ENCODE data around the gene DHRS7B. TPM values are rescaled to one million over a fixed set of nuclear protein-coding genes. Genes with fewer than 3 reads are reported as not detected.

Gene DHRS7B
- total RNA-seq, 4 donors from 2014 or later: 24.3 to 35.1 (median 33.7) TPM

DNA sequence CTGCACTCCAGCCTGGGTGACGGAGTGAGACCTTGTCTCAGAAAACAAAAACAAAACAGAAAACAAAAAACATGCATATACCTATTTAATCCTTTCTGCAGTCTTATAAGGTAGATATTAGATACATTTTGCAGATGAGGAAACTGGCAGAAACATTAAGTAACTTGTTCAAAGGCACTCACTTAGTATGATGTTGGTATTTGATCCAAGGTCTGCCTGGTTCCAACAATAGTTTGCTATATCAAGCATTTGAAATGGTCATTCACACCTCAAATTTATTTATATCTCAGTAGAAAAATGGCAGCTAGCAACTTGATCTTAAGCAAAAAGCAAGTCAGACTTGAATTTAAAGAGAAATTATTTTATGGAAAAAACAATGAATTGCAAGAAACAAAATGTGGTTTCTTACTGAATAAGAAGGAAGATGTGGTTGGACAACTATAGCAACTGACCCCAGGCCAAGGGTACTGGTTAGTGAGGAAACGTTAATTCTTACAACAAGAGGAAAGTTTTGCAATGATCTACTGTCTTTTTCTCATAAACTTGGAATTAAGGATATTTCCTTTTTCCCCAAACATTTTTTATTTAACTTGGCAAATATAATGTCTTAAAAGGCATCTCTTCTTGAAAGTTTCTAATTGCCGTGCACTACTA is 19.7 kb downstream of the DHRS7B start:
- TF ChIP-seq EP300 (IDR thresholded peaks at IDR 0.05) (no peak), POLR2A (IDR thresholded peaks at IDR 0.05) (no peak)
- TF ChIP-seq, protein P1, sequence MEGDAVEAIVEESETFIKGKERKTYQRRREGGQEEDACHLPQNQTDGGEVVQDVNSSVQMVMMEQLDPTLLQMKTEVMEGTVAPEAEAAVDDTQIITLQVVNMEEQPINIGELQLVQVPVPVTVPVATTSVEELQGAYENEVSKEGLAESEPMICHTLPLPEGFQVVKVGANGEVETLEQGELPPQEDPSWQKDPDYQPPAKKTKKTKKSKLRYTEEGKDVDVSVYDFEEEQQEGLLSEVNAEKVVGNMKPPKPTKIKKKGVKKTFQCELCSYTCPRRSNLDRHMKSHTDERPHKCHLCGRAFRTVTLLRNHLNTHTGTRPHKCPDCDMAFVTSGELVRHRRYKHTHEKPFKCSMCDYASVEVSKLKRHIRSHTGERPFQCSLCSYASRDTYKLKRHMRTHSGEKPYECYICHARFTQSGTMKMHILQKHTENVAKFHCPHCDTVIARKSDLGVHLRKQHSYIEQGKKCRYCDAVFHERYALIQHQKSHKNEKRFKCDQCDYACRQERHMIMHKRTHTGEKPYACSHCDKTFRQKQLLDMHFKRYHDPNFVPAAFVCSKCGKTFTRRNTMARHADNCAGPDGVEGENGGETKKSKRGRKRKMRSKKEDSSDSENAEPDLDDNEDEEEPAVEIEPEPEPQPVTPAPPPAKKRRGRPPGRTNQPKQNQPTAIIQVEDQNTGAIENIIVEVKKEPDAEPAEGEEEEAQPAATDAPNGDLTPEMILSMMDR (IDR thresholded peaks at IDR 0.05): no peak
- 68 to 75% methylated on average over 3 of the region's 3 CpGs for WGBS, 2 donors
- H3K9me3 ChIP-seq: peaks cover 0 to 7% (median 0%) of the 10 kb centered on the region in 4 donors
- no peak for DNase-seq (ENCODE audit: low spot score in 2 of 2)
- no peak overlapping the region for H3K4me3 ChIP-seq
- H3K27ac ChIP-seq: no peak overlapping the region
- H3K4me1 ChIP-seq: no peaks in the 10 kb centered on the region
- no peaks in the 10 kb centered on the region for H3K27me3 ChIP-seq
- H3K36me3 ChIP-seq: peaks cover 0 to 20% (median 0%) of the 10 kb centered on the region in 3 donors

GRCh38 chr17:21149621-21150020 is 22.9 kb downstream of the DHRS7B start:
- no peaks in the 10 kb centered on the region for H3K27me3 ChIP-seq
- H3K27ac ChIP-seq: no peak overlapping the region
- WGBS, 2 donors: 78% methylated on average over 1 of the region's 1 CpG
- H3K36me3 ChIP-seq: peaks cover 0 to 10% (median 0%) of the 10 kb centered on the region in 3 donors
- DNase-seq (ENCODE audit: low spot score in 2 of 2): no peak
- H3K9me3 ChIP-seq: peaks cover 0 to 7% (median 0%) of the 10 kb centered on the region in 4 donors
- H3K4me1 ChIP-seq: no peaks in the 10 kb centered on the region
- TF ChIP-seq, protein P1 (IDR thresholded peaks at IDR 0.05): no peak
- TF ChIP-seq POLR2A (IDR thresholded peaks at IDR 0.05): no peak
- no peak for TF ChIP-seq EP300 (IDR thresholded peaks at IDR 0.05)
- H3K4me3 ChIP-seq: no peak overlapping the region

GRCh38 chr17:21152731-21153130 is 26.0 kb downstream of the DHRS7B start:
- WGBS, 2 donors: 83 to 86% methylated on average over 1 of the region's 1 CpG
- H3K36me3 ChIP-seq: peaks cover 0 to 2% (median 0%) of the 10 kb centered on the region in 3 donors
- H3K27me3 ChIP-seq: no peaks in the 10 kb centered on the region
- TF ChIP-seq EP300 (IDR thresholded peaks at IDR 0.05) (no peak), POLR2A (IDR thresholded peaks at IDR 0.05) (no peak)
- TF ChIP-seq, protein P1 (IDR thresholded peaks at IDR 0.05): no peak
- H3K4me3 ChIP-seq: no peak overlapping the region
- DNase-seq (ENCODE audit: low spot score in 2 of 2): no peak
- peaks cover 0 to 21% (median 1%) of the 10 kb centered on the region in 4 donors for H3K9me3 ChIP-seq
- H3K27ac ChIP-seq: no peak overlapping the region
- no peaks in the 10 kb centered on the region for H3K4me1 ChIP-seq

- TF ChIP-seq EP300 (IDR thresholded peaks at IDR 0.05): no peak
- no peak for TF ChIP-seq POLR2A (IDR thresholded peaks at IDR 0.05)
- TF ChIP-seq, protein P1 (IDR thresholded peaks at IDR 0.05): no peak
- Histone ChIP-seq H3K9me3 (peaks cover 0 to 13% (median 1%) of the 10 kb centered on the region in 4 donors), H3K4me1 (peaks cover 0 to 20% (median 2%) of the 10 kb centered on the region in 4 donors), H3K36me3 (no peaks in the 10 kb centered on the region), H3K4me3 (no peak overlapping the region), H3K27me3 (no peaks in the 10 kb centered on the region), H3K27ac (no peak overlapping the region)
- no peak for DNase-seq (ENCODE audit: low spot score in 2 of 2)
- 89 to 94% methylated on average over 1 of the region's 1 CpG for WGBS, 2 donors
Observed at GRCh38 chr17:21157586-21158370, 31.0 kb downstream of the DHRS7B start.

- no peak for TF ChIP-seq POLR2A (IDR thresholded peaks at IDR 0.05)
- Histone ChIP-seq H3K36me3 (no peaks in the 10 kb centered on the region), H3K9me3 (peaks cover 0 to 10% (median 0%) of the 10 kb centered on the region in 4 donors), H3K27me3 (no peaks in the 10 kb centered on the region), H3K27ac (no peak overlapping the region), H3K4me3 (no peak overlapping the region), H3K4me1 (peaks cover 0 to 27% (median 2%) of the 10 kb centered on the region in 4 donors)
- DNase-seq (ENCODE audit: low spot score in 2 of 2): no peak
Observed at GRCh38 chr17:21160401-21160800, 33.6 kb downstream of the DHRS7B start.

Measured in tibial nerve (tissue), 4 donors.